Endodermal cell (in vitro differentiated cells): ENCODE data around the gene TFCP2L1. TPM values are rescaled to one million over a fixed set of nuclear protein-coding genes. Genes with fewer than 3 reads are reported as not detected.

ENCODE experiments used
- DNase-seq: peaks from one replicate; pipeline ENCODE4 v3.0.0-alpha.2; 2017
- H3K27ac ChIP-seq: 2 replicates; pipeline ENCODE4 v1.5.1; 2013; ENCODE audit warnings: mild to moderate bottlenecking, low read depth, low read length, moderate library complexity
- H3K27me3 ChIP-seq: 2 replicates; pipeline ENCODE4 v1.6.1; 2013; ENCODE audit warnings: mild to moderate bottlenecking, low read length, moderate library complexity; ENCODE audit not compliant: insufficient read depth, control insufficient read depth, poor library complexity, severe bottlenecking
- H3K36me3 ChIP-seq: 2 replicates; pipeline ENCODE4 v1.7.0; 2013; ENCODE audit warnings: mild to moderate bottlenecking, low read length, moderate library complexity; ENCODE audit not compliant: control insufficient read depth, insufficient read depth
- H3K4me1 ChIP-seq: one replicate; pipeline ENCODE4 v1.7.0; 2013; ENCODE audit warnings: low read length; ENCODE audit not compliant: control insufficient read depth, insufficient read depth
- H3K4me3 ChIP-seq: 2 replicates; pipeline ENCODE4 v1.5.1; 2013; ENCODE audit warnings: mild to moderate bottlenecking, low read length, moderate library complexity
- H3K9ac ChIP-seq: 2 replicates; pipeline ENCODE4 v1.6.1; 2013; ENCODE audit warnings: mild to moderate bottlenecking, low read length, moderate library complexity; ENCODE audit not compliant: poor library complexity, severe bottlenecking; ENCODE audit errors: extremely low read depth
- H3K9me3 ChIP-seq: 2 replicates; pipeline ENCODE4 v1.6.1; 2013; ENCODE audit warnings: mild to moderate bottlenecking, low read length, moderate library complexity; ENCODE audit not compliant: control insufficient read depth
- H3K27ac Mint-ChIP-seq: 2 replicates; pipeline ENCODE4 v1.8.0; 2020; ENCODE audit warnings: mixed read lengths
- H3K27me3 Mint-ChIP-seq: 2 replicates; pipeline ENCODE4 v1.8.0; 2021; ENCODE audit warnings: mild to moderate bottlenecking, mixed read lengths; ENCODE audit not compliant: insufficient read depth
- H3K36me3 Mint-ChIP-seq: 2 replicates; pipeline ENCODE4 v1.8.0; 2020; ENCODE audit warnings: low read depth, mixed read lengths
- H3K4me1 Mint-ChIP-seq: 2 replicates; pipeline ENCODE4 v1.8.0; 2020; ENCODE audit warnings: mixed read lengths
- H3K4me3 Mint-ChIP-seq: 2 replicates; pipeline ENCODE4 v1.8.0; 2020; ENCODE audit warnings: mild to moderate bottlenecking, moderate library complexity, mixed read lengths
- H3K9me3 Mint-ChIP-seq: 2 replicates; pipeline ENCODE4 v1.8.0; 2020; ENCODE audit warnings: mild to moderate bottlenecking, mixed read lengths
- CTCF ChIP-seq: fragments of 200-600 bp; sonication (generic); conservative IDR thresholded peaks from 2 replicates; pipeline ENCODE4 v1.5.0; 2021; ENCODE audit warnings: antibody characterized with exemption, mild to moderate bottlenecking
- WGBS, 2 experiments: methylation state at CpG; one replicate each; pipeline versions ENCODE4 v1.1.5 to v1.1.7; 2013; ENCODE audit warnings: missing lambda C conversion rate in 2 of 2, mixed read lengths in 1 of 2; ENCODE audit not compliant: insufficient coverage in 1 of 2, insufficient read length in 1 of 2; 5-methylcytosine and 5-hydroxymethylcytosine counted together
- total RNA-seq, 2 donors: library from RNA; stranded (reverse); fragmentation: NEBNext Ultra II Directional in 1 of 2; extraction: Animal tissue kit (Norgen Biotek cat#: 25700) in 1 of 2; gene quantifications; 2 replicates in 1 of 2; 3 replicates in 1 of 2; pipeline ENCODE4 v1.2.1, GENCODE V29; 2021

Gene TFCP2L1
- total RNA-seq, 2 donors from 2014 or later, result 3.3 to 4.3 TPM

- no peak for DNase-seq
- Mint-ChIP-seq H3K27ac (no peak overlapping the region), H3K4me3 (no peak overlapping the region), H3K36me3 (no peaks in the 10 kb centered on the region), H3K27me3 (no peaks in the 10 kb centered on the region), H3K4me1 (no peaks in the 10 kb centered on the region), H3K9me3 (no peaks in the 10 kb centered on the region)
- Histone ChIP-seq H3K27ac (no peak overlapping the region), H3K9me3 (no peaks in the 10 kb centered on the region), H3K9ac (no peak overlapping the region), H3K4me1 (no peaks in the 10 kb centered on the region), H3K27me3 (no peaks in the 10 kb centered on the region), H3K4me3 (no peak overlapping the region), H3K36me3 (no peaks in the 10 kb centered on the region)
- no peak for TF ChIP-seq CTCF
- 91% methylated on average over 3 of the region's 3 CpGs; no CpG with 5 or more reads in 1 of the 2 experiments for WGBS, 2 experiments
Observed at GRCh38 chr2:121257480-121257840, 27.5 kb downstream of the TFCP2L1 start.

GRCh38 chr2:121256720-121257479 is 28.1 kb downstream of the TFCP2L1 start:
- 84 to 92% methylated on average over 4 to 13 of the region's 13 CpGs for WGBS, 2 experiments
- H3K4me1 ChIP-seq, result no peaks in the 10 kb centered on the region
- DNase-seq, result no peak
- H3K36me3 ChIP-seq, result no peaks in the 10 kb centered on the region
- H3K27ac Mint-ChIP-seq, result no peak overlapping the region
- H3K27ac ChIP-seq, result no peak overlapping the region
- TF ChIP-seq CTCF, result no peak
- no peak overlapping the region for H3K4me3 ChIP-seq
- no peaks in the 10 kb centered on the region for H3K27me3 Mint-ChIP-seq
- H3K4me1 Mint-ChIP-seq, result no peaks in the 10 kb centered on the region
- H3K27me3 ChIP-seq, result no peaks in the 10 kb centered on the region
- H3K4me3 Mint-ChIP-seq, result no peak overlapping the region
- H3K9ac ChIP-seq, result no peak overlapping the region
- no peaks in the 10 kb centered on the region for H3K9me3 Mint-ChIP-seq
- no peaks in the 10 kb centered on the region for H3K36me3 Mint-ChIP-seq
- H3K9me3 ChIP-seq, result no peaks in the 10 kb centered on the region

- H3K9me3 ChIP-seq, result no peaks in the 10 kb centered on the region
Observed at GRCh38 chr2:121255358-121255757, 29.6 kb downstream of the TFCP2L1 start.

More at GRCh38 chr2:121255358-121255757, 29.6 kb downstream of the TFCP2L1 start:
- Histone ChIP-seq H3K36me3 (no peaks in the 10 kb centered on the region), H3K4me1 (no peaks in the 10 kb centered on the region), H3K27me3 (no peaks in the 10 kb centered on the region), H3K4me3 (no peak overlapping the region), H3K27ac (no peak overlapping the region), H3K9ac (no peak overlapping the region)
- no peaks in the 10 kb centered on the region for H3K27me3 Mint-ChIP-seq
- H3K9me3 Mint-ChIP-seq, result no peaks in the 10 kb centered on the region
- no peak for TF ChIP-seq CTCF
- H3K27ac Mint-ChIP-seq, result no peak overlapping the region
- no peaks in the 10 kb centered on the region for H3K36me3 Mint-ChIP-seq
- no peak overlapping the region for H3K4me3 Mint-ChIP-seq
- DNase-seq, result no peak
- H3K4me1 Mint-ChIP-seq, result no peaks in the 10 kb centered on the region
- WGBS, 2 experiments, result 95% methylated on average over 7 to 8 of the region's 8 CpGs
